Spinal cord (tissue), 10 donors: ENCODE measurements around the gene ROR1. TPM values are rescaled to one million over a fixed set of nuclear protein-coding genes. Genes with fewer than 3 reads are reported as not detected.

Source experiments
- DNase-seq, 6 donors: peaks; one replicate each; pipeline versions ENCODE4 v3.0.0 to v3.0.0-alpha.2; 2013 to 2015; ENCODE audit warnings: low spot score in 6 of 6, low read depth in 4 of 6
- H3K27ac ChIP-seq: one replicate; pipeline ENCODE4 v1.5.1; 2013; ENCODE audit warnings: low read depth, low read length, control low read depth
- H3K27me3 ChIP-seq: one replicate; pipeline ENCODE4 v1.6.1; 2013; ENCODE audit warnings: low read length; ENCODE audit not compliant: control insufficient read depth, insufficient read depth
- H3K36me3 ChIP-seq: one replicate; pipeline ENCODE4 v1.6.1; 2013; ENCODE audit warnings: low read length; ENCODE audit not compliant: control insufficient read depth, insufficient read depth
- H3K4me1 ChIP-seq: one replicate; pipeline ENCODE4 v1.6.1; 2013; ENCODE audit warnings: low read length; ENCODE audit not compliant: control insufficient read depth, insufficient read depth
- H3K4me3 ChIP-seq: one replicate; pipeline ENCODE4 v1.5.1; 2013; ENCODE audit warnings: low read depth, low read length, control low read depth
- H3K9me3 ChIP-seq: one replicate; pipeline ENCODE4 v1.6.1; 2013; ENCODE audit warnings: low read length; ENCODE audit not compliant: control insufficient read depth, insufficient read depth
- WGBS: methylation state at CpG from one replicate; pipeline ENCODE4 v1.1.5; 2013; ENCODE audit warnings: missing lambda C conversion rate; ENCODE audit not compliant: insufficient coverage; 5-methylcytosine and 5-hydroxymethylcytosine counted together
- polyA plus RNA-seq, 2 donors: library from polyadenylated mRNA; unstranded; fragments of 120-200 nt; gene quantifications; one replicate each; pipeline ENCODE4 v1.2.1, GENCODE V29; 2013; ENCODE audit not compliant: insufficient read length in 2 of 2
- total RNA-seq, 2 donors: library from RNA; depleted of rRNA in 1 of 2; stranded (reverse); fragments of 120-200 nt in 1 of 2; fragments of >200 nt in 1 of 2; gene quantifications; one replicate each; pipeline versions ENCODE4 v1.2.3 to v1.2.4, GENCODE V29; 2013 to 2014
- donor health status: healthy.

ROR1 gene
- total and polyA plus RNA-seq, 4 donors, result 4.0 to 16.5 (median 7.9) TPM

DNA sequence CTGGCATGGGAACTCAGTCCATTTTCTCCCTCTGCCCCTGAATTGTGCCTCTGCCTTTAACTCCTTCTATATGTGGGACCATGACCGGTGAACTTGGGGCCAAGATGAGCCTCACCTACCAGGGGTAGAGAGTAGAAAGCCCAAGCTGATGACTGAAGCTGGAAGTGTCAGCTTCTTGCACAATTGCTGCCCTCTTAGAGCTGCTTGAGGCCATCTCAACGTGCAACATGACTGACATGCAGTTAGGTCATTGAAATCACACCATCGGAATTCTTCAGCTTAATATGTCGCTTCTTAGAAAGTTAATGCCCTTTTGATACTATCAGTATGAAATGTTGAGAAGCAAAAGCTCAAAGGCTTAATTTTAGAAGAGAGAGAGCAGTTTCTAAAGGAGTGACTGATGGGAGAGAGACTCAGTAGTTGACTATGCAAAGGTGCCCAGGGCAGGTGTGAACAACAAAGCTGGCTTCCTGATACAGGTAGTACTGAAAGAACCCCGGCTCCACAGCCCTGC, 340.3 kb downstream of the ROR1 start:
- Histone ChIP-seq H3K9me3 (no peaks in the 10 kb centered on the region), H3K27me3 (no peaks in the 10 kb centered on the region), H3K27ac (no peak overlapping the region), H3K36me3 (no peaks in the 10 kb centered on the region), H3K4me1 (no peaks in the 10 kb centered on the region), H3K4me3 (no peak overlapping the region)
- DNase-seq, result no peak
- 100% methylated on average over 1 of the region's 5 CpGs for WGBS

DNA sequence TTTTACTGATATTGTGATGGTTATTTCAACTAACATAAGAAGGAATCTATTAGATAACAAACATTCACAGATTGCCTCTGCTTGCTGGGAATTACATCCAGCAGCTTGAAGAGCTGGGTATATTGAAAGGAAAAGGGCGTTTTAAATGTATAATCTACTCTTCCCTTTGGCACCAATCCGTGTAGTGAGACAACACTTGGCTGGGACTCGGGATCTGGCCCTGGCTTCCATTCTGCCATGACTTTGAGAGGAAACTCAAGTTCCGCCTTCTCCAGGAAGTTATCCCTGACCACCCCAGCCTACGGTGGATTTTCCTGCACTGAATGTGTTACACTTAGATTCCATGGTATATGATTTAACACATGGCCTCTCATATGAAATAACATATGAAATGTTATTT, 342.7 kb downstream of the ROR1 start:
- DNase-seq, result peak in 1 of 6 donors; percentile 55
- no peak overlapping the region for H3K4me3 ChIP-seq
- no CpG with 5 or more reads among the region's 5 CpGs for WGBS
- no peaks in the 10 kb centered on the region for H3K36me3 ChIP-seq
- H3K27ac ChIP-seq, result no peak overlapping the region
- no peaks in the 10 kb centered on the region for H3K9me3 ChIP-seq
- no peaks in the 10 kb centered on the region for H3K27me3 ChIP-seq
- H3K4me1 ChIP-seq, result no peaks in the 10 kb centered on the region

DNA sequence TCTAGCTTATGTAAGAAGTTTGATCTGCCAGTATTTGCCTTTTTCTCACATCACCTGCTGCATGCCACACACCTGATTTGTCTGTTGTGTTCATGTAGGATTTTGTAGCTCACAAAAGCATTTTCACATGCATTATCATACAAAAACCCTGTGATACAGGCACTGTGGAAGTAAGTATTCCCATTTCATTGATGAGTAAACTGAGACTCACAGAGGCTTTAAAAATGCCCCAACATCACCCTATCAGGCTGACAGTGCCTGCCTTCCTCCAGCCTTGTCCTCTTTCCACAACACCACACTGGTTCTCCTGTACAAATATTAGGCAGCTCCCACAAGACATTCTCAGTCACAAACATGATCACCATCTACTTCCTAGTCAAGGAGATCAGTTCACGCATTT, 343.7 kb downstream of the ROR1 start:
- no peaks in the 10 kb centered on the region for H3K27me3 ChIP-seq
- H3K4me1 ChIP-seq, result no peaks in the 10 kb centered on the region
- no peaks in the 10 kb centered on the region for H3K9me3 ChIP-seq
- H3K4me3 ChIP-seq, result no peak overlapping the region
- DNase-seq, result no peak
- H3K36me3 ChIP-seq, result no peaks in the 10 kb centered on the region
- H3K27ac ChIP-seq, result no peak overlapping the region
- whole genome bisulfite sequencing, result 91% methylated on average over 1 of the region's 1 CpG

DNA sequence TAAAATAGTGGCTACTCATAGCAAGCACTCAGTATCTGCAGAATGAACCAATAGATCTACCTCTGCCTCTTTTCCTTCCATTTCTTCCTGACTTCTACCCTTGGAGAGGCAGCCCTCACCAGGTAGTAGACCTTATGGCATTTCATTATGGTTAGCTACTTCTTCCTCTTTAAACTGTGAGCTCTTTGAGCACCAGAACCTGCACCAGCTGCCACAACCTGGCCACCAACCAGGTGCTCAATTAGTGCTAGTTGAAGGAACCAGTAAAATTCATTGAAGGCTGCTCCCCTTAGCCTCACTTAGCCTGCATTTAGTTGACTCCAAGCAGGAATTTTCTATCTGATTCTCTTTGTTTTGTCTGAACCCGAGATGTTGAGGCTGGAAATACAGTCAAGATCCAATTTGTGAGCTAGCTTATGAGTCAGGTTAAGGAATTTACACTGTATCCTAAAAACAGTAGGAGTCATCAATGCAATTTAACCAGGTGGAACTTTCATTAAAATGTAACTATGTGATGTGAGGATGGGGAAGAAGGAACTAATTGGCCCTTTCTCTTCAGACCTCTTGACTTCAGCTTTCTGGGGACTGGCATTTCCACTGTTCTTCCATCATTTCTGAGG, 348.1 kb downstream of the ROR1 start:
- Histone ChIP-seq H3K27ac (no peak overlapping the region), H3K9me3 (no peaks in the 10 kb centered on the region), H3K27me3 (no peaks in the 10 kb centered on the region), H3K4me1 (no peaks in the 10 kb centered on the region), H3K4me3 (no peak overlapping the region), H3K36me3 (no peaks in the 10 kb centered on the region)
- no peak for DNase-seq
- 100% methylated on average over 1 of the region's 1 CpG for WGBS

DNA sequence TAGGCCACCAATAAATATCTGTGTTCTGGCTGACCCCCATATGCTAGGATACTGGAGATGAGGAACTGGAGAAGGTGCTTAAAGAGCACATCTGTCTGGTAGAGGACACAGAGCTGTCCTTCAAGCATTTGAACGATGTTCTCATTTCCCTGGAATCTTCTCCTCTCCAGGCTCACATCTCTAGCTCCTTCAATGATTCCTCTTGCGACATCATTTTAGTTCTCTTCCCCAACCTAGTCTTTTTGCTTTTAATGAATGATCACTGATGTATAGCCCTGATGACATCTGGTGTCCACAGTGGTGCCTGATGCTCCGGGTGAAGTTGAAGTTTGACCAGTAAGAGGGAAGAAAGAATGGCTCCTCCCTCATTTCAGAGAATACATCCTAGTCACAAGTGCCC, 348.8 kb downstream of the ROR1 start:
- H3K36me3 ChIP-seq, result no peaks in the 10 kb centered on the region
- no peak overlapping the region for H3K4me3 ChIP-seq
- H3K4me1 ChIP-seq, result no peaks in the 10 kb centered on the region
- no peak overlapping the region for H3K27ac ChIP-seq
- no CpG with 5 or more reads among the region's 3 CpGs for WGBS
- no peaks in the 10 kb centered on the region for H3K9me3 ChIP-seq
- no peaks in the 10 kb centered on the region for H3K27me3 ChIP-seq
- no peak for DNase-seq

DNA sequence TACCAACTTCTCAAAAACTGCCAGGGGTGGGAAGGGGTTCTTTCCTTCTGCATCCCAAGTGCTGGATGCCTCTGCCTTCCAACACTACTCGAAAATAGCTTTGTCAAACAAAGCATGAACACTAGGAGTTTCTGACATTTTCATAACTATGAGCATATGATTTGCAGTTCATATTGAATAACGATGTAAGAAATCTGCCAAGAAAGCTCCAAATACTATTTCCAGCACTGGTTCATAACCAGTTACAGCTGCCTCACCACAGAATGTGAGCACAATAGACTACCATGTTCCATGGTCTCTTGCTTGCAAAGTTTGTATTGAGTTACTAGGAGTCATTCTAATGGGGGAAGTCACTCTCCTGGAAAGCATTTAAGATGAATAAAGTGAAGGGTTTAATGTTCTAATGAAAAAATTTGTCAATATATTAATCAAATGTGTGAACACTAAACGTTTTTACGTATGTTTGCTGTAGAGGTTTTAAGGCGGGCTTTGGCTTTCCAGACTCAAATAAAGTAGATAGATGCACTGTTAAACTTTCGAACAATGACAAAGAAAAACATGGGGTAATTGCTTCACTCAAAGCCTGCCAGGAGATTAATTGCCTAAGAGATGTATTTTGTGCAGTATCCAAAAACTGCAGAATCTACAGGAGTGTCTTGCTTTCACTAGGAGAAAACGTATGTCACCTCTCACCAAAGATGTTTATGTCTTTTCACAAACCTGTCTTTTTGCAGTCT, 351.1 kb downstream of the ROR1 start:
- WGBS, result 90% methylated on average over 2 of the region's 7 CpGs
- DNase-seq, result no peak

DNA sequence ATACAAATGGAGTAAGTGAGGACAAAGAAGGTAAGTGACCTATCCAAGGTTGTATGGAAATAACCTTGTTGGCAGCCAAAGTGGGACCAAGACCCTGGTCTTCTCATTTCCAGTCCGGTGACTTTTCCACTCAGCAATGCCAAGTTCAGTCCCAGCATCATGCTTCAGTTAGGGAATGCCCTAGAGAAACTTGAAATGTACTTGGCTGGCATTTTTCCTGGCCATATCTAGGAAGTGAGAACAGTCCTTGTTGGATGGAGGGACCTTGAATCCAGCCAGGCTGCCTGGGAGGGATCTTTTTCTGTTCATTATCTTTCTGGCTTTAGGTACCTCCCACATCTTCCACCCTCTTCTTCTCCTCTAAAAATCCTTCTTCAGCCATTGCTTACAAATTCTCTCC, 352.8 kb downstream of the ROR1 start:
- Histone ChIP-seq H3K27ac (no peak overlapping the region), H3K9me3 (no peaks in the 10 kb centered on the region), H3K36me3 (no peaks in the 10 kb centered on the region), H3K4me1 (no peaks in the 10 kb centered on the region), H3K4me3 (no peak overlapping the region), H3K27me3 (no peaks in the 10 kb centered on the region)
- 75% methylated on average over 1 of the region's 1 CpG for WGBS
- DNase-seq, result no peak

More for the DNA sequence above, 351.1 kb downstream of the ROR1 start:
- no peak overlapping the region for H3K27ac ChIP-seq
- H3K36me3 ChIP-seq, result no peaks in the 10 kb centered on the region
- no peaks in the 10 kb centered on the region for H3K27me3 ChIP-seq
- H3K9me3 ChIP-seq, result no peaks in the 10 kb centered on the region
- H3K4me3 ChIP-seq, result no peak overlapping the region
- no peaks in the 10 kb centered on the region for H3K4me1 ChIP-seq

DNA sequence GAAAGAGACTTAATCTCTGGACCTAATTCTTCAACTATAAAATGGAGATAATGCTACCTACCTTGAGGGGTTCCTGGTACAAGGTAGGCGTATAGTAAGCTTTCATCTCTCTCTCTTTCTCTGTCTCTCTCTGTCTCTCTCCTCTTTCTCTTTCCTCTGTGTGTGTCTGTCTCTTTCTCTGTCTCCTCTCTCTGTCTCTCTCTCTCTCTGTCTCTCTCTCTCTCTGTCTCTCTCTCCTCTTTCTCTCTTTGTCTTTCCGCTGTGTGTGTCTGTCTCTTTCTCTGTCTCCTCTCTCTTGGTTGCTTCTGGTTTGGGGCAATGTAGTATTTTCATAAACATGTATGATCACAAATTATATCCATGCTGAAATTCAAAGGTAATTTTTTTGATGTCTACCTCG, 353.5 kb downstream of the ROR1 start:
- WGBS, result no CpG with 5 or more reads among the region's 3 CpGs
- no peak overlapping the region for H3K27ac ChIP-seq
- H3K36me3 ChIP-seq, result no peaks in the 10 kb centered on the region
- no peaks in the 10 kb centered on the region for H3K27me3 ChIP-seq
- no peaks in the 10 kb centered on the region for H3K4me1 ChIP-seq
- H3K4me3 ChIP-seq, result no peak overlapping the region
- no peak for DNase-seq
- H3K9me3 ChIP-seq, result no peaks in the 10 kb centered on the region

DNA sequence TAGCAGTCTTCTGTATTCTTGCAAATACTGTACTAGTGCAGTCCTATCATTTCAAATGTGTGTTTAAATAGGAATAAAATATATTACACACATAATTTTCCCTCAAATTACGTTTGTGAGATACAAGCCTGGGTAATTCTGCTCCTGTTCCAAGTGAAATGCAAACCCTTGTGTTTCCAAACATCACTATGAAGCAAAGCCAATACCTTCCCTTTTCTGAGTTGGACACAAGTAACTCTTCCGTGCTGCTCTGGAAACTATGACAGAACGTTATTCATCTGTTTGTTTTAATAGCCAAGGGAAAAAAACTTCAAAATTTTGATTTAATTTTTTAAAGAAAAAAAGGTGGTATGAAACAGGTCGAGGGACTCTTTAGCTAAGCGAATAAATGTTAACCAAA, 355.9 kb downstream of the ROR1 start:
- no peaks in the 10 kb centered on the region for H3K27me3 ChIP-seq
- H3K4me1 ChIP-seq, result no peaks in the 10 kb centered on the region
- no peak for DNase-seq
- H3K36me3 ChIP-seq, result no peaks in the 10 kb centered on the region
- no peak overlapping the region for H3K27ac ChIP-seq
- 57% methylated on average over 1 of the region's 5 CpGs for WGBS
- H3K4me3 ChIP-seq, result no peak overlapping the region
- H3K9me3 ChIP-seq, result no peaks in the 10 kb centered on the region

DNA sequence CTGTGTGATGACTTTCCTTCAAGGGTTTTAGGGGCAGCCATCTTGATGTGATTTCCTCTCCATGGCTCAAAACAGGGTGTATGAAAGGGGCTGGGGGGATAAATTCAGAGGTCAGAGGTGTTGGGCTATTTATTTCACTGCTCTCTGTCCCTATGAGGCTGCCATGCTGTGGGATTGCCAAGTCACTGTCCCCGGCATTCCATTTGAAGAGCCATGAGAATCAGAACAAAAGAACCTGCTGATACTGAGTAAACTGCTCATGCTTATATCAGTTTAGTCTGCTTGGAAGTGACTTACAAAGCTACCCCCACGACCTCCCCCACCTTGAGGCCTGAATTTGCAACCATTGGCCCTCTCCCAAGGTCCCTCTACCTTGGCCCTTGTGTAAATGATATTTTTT, 357.3 kb downstream of the ROR1 start:
- DNase-seq, result no peak
- H3K4me1 ChIP-seq, result no peaks in the 10 kb centered on the region
- no CpG with 5 or more reads among the region's 2 CpGs for WGBS
- H3K27ac ChIP-seq, result no peak overlapping the region
- H3K27me3 ChIP-seq, result no peaks in the 10 kb centered on the region
- no peak overlapping the region for H3K4me3 ChIP-seq
- H3K36me3 ChIP-seq, result no peaks in the 10 kb centered on the region
- no peaks in the 10 kb centered on the region for H3K9me3 ChIP-seq
